Smooth muscle cell (in vitro differentiated cells): ENCODE data around the gene GPR148. TPM values are rescaled to one million over a fixed set of nuclear protein-coding genes. Genes with fewer than 3 reads are reported as not detected.
"Not testable (repeated sequence)": the region's sequence is repeated elsewhere in the genome, so short reads cannot be mapped to it uniquely, and the experiment has no call there.

Experiments used
- DNase-seq: peaks from one replicate; lab custom pipeline; 2025; ENCODE audit not compliant: unreplicated experiment; lab: John Stamatoyannopoulos, UW
- H2AFZ ChIP-seq: fragments of 200-600 bp; sonication (generic); 2 replicates; pipeline ENCODE4 v1.6.0; 2016; ENCODE audit warnings: antibody characterized with exemption, low read depth, mild to moderate bottlenecking
- H3F3A ChIP-seq: fragments of 200-600 bp; sonication (generic); 2 replicates; pipeline ENCODE4 v1.6.0; 2017; ENCODE audit warnings: antibody characterized with exemption, low read depth
- H3K27ac ChIP-seq: fragments of 200-600 bp; sonication (generic); 2 replicates; pipeline ENCODE4 v1.5.1; 2016; ENCODE audit warnings: low read depth, mild to moderate bottlenecking
- H3K27me3 ChIP-seq: fragments of 200-600 bp; sonication (generic); 2 replicates; pipeline ENCODE4 v1.6.1; 2016; ENCODE audit warnings: low read depth, mild to moderate bottlenecking
- H3K36me3 ChIP-seq: fragments of 200-600 bp; sonication (generic); 2 replicates; pipeline ENCODE4 v1.5.1; 2016; ENCODE audit warnings: low read depth
- H3K4me1 ChIP-seq: fragments of 200-600 bp; sonication (generic); 2 replicates; pipeline ENCODE4 v1.5.1; 2016; ENCODE audit warnings: low read depth
- H3K4me2 ChIP-seq: fragments of 200-600 bp; sonication (generic); 2 replicates; pipeline ENCODE4 v1.6.0; 2016; ENCODE audit warnings: mild to moderate bottlenecking
- H3K4me3 ChIP-seq: fragments of 200-600 bp; sonication (generic); 2 replicates; pipeline ENCODE4 v1.5.1; 2016; ENCODE audit warnings: mild to moderate bottlenecking
- H3K79me2 ChIP-seq: fragments of 200-600 bp; sonication (generic); 2 replicates; pipeline ENCODE4 v1.6.0; 2016; ENCODE audit warnings: low read depth, mild to moderate bottlenecking
- H3K9ac ChIP-seq: fragments of 200-600 bp; sonication (generic); 2 replicates; pipeline ENCODE4 v1.6.0; 2016; ENCODE audit warnings: low read depth
- H3K9me3 ChIP-seq: fragments of 200-600 bp; sonication (generic); replicated peaks from 2 replicates; pipeline ENCODE4 v1.5.1; 2016; ENCODE audit warnings: low read depth
- H4K20me1 ChIP-seq: fragments of 200-600 bp; sonication (generic); 2 replicates; pipeline ENCODE4 v1.6.0; 2016; ENCODE audit warnings: low read depth
- CTCF ChIP-seq: fragments of 200-600 bp; sonication (generic); IDR thresholded peaks from 2 replicates; pipeline ENCODE4 v1.5.1; 2017; ENCODE audit warnings: borderline replicate concordance, mild to moderate bottlenecking, antibody characterized with exemption; ENCODE audit not compliant: insufficient read depth, poor library complexity, severe bottlenecking
- WGBS: methylation state at CpG from one replicate; pipeline ENCODE4 v1.1.7; 2016; ENCODE audit warnings: low lambda C conversion rate; 5-methylcytosine and 5-hydroxymethylcytosine counted together
- polyA plus RNA-seq: library from polyadenylated mRNA; unstranded; fragments of >200 nt; fragmentation: Nextera tagmentation; extraction: Ambion mirVana; gene quantifications from 2 replicates; pipeline ENCODE4 v1.2.1, GENCODE V29; 2016
- total RNA-seq: library from RNA; depleted of rRNA; stranded (reverse); fragments of >200 nt; gene quantifications from 2 replicates; pipeline ENCODE4 v1.2.3, GENCODE V29; 2014

The GPR148 gene
- total and polyA plus RNA-seq, 2 experiments from 2014 or later = not detected

- Histone ChIP-seq H3K9me3 (no peaks in the 10 kb centered on the region), H3K4me1 (peaks cover 9% of the 10 kb centered on the region), H3K4me3 (peak overlapping the region; percentile 65), H3K27ac (no peak overlapping the region), H3K36me3 (no peaks in the 10 kb centered on the region), H2AFZ (peak overlapping the region; percentile 97), H3K79me2 (no peaks in the 10 kb centered on the region), H3K9ac (no peak overlapping the region), H3F3A (no peaks in the 10 kb centered on the region), H4K20me1 (no peaks in the 10 kb centered on the region), H3K27me3 (peaks cover 3% of the 10 kb centered on the region), H3K4me2 (peak overlapping the region; percentile 92)
- peak; percentile 75 for DNase-seq
- no peak for TF ChIP-seq CTCF
- WGBS = 1% methylated on average over 48 of the region's 48 CpGs
Measured at GRCh38 chr2:130727286-130727924, 1.5 kb upstream of the GPR148 start.

GRCh38 chr2:130728007-130728454 lies 839 bp upstream of the GPR148 start:
- WGBS = 24% methylated on average over 12 of the region's 12 CpGs
- H3K4me3 ChIP-seq = peak overlapping the region; percentile 65

GRCh38 chr2:130729322-130730299 lies 741 bp downstream of the GPR148 start:
- Histone ChIP-seq H3K36me3 (no peaks in the 10 kb centered on the region), H3K4me3 (no peak overlapping the region), H3K79me2 (no peaks in the 10 kb centered on the region), H3K9ac (no peak overlapping the region), H3K9me3 (no peaks in the 10 kb centered on the region), H3K27me3 (no peaks in the 10 kb centered on the region), H3F3A (no peaks in the 10 kb centered on the region), H3K27ac (no peak overlapping the region), H3K4me1 (peaks cover 9% of the 10 kb centered on the region), H4K20me1 (no peaks in the 10 kb centered on the region), H2AFZ (no peak overlapping the region), H3K4me2 (no peak overlapping the region)
- DNase-seq = no peak
- 95% methylated on average over 17 of the region's 17 CpGs for WGBS
- TF ChIP-seq CTCF = no peak

More at GRCh38 chr2:130728007-130728454, 839 bp upstream of the GPR148 start:
- H3K36me3 ChIP-seq = no peaks in the 10 kb centered on the region
- H3K27ac ChIP-seq = no peak overlapping the region
- no peaks in the 10 kb centered on the region for H4K20me1 ChIP-seq
- no peaks in the 10 kb centered on the region for H3F3A ChIP-seq
- H3K27me3 ChIP-seq = no peaks in the 10 kb centered on the region
- no peak for DNase-seq
- no peaks in the 10 kb centered on the region for H3K79me2 ChIP-seq
- TF ChIP-seq CTCF = no peak
- H3K4me1 ChIP-seq = peaks cover 9% of the 10 kb centered on the region
- no peaks in the 10 kb centered on the region for H3K9me3 ChIP-seq
- H3K4me2 ChIP-seq = peak overlapping the region; percentile 92
- peak overlapping the region; percentile 35 for H2AFZ ChIP-seq
- H3K9ac ChIP-seq = no peak overlapping the region

DNA sequence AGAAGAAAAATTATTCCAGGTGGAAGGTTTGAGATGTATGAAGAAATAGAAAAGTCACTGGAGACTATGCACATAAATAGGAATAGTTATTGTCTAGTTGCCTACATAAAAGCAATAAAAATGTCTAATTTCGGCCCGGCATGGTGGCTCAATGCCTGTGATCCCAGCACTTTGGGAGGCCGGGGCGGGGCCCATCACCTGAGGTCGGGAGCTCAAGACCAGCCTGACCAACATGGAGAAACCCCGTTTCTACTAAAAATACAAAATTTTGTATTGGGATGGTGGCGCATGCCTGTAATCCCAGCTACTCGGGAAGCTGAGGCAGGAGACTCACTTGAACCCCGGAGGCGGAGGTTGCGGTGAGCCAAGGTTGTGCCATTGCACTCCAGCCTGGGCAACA lies 3.4 kb downstream of the GPR148 start:
- not testable (repeated sequence) for H3K27me3 ChIP-seq, H3K27ac ChIP-seq, H3K4me2 ChIP-seq, H3F3A ChIP-seq, H3K9ac ChIP-seq, H3K36me3 ChIP-seq, H3K4me1 ChIP-seq, H4K20me1 ChIP-seq, H3K9me3 ChIP-seq, H2AFZ ChIP-seq, H3K4me3 ChIP-seq, H3K79me2 ChIP-seq, DNase-seq
- WGBS = 94% methylated on average over 11 of the region's 11 CpGs
